Measurements from ENCODE around the gene CTNND2.

GRCh38 chr5:11273180-11273903, 630.9 kb downstream of the CTNND2 start:
- TF ChIP-seq CTCF (IDR thresholded peaks at IDR 0.05) (no peak), POLR2A (IDR thresholded peaks at IDR 0.05) (no peak)

Data from Peyer's patch (tissue), 4 donors.